Measurements from ENCODE around the gene SLC35A5.

SLC35A5 gene

DNA sequence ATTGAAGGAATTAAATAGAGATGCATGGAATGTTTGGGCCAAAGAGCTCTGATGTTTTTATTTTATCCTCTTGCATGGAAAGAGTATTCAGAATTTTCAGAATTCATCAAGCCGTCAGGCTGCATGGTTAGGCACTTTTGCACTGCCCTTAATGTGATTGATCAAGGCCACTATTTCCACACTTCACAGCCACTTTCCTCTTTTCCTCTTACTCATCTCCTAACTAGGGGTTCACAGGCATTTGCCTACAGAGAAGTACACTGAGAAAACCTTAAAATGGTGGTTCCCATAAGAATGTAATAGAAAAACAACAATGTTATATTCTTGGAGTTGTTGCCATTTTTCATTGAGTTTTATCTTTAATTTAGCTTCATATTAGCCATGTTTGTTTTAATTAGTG is 10.9 kb downstream of the SLC35A5 start:
- no peak for DNase-seq (ENCODE audit: low read depth)

DNA sequence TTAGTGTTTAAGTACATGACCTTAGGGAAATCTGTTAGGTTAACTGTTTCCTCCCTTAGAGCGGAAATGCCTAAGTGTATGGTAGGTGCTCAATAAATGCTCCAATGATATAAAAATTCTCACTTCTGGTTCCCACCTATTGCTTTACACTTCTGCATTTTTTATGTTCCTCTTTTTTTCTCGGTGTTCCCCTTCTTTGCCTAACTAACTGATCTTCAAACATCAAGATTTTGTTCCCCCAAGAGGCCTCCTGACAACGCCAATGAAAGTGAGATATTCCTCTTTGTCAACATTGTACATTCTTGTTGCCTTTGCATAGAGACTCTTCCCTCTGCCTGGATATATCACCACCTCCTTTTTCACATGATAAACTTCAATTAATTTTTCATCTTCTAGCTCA is 17.4 kb downstream of the SLC35A5 start:
- DNase-seq (ENCODE audit: low read depth) = no peak

DNA sequence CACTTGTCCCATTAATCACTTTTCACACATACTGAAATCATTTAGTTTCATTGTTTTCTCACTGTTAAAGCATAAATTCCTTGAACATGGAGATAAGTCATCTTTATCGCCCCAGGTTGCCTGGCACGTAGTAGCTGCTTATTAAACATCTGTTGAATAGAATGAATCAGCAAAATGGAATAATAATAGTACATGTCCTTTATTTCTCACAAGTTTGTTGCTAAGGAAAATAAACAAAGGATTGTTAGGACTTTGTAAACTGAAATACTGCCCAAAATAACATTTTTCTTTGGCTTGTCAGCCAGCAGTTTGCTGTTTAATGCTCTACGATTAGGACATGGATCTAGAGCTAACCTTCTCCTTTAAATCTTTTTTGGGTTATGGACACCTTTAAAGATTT is 17.9 kb downstream of the SLC35A5 start:
- peak; percentile 35 for DNase-seq (ENCODE audit: low read depth)

DNA sequence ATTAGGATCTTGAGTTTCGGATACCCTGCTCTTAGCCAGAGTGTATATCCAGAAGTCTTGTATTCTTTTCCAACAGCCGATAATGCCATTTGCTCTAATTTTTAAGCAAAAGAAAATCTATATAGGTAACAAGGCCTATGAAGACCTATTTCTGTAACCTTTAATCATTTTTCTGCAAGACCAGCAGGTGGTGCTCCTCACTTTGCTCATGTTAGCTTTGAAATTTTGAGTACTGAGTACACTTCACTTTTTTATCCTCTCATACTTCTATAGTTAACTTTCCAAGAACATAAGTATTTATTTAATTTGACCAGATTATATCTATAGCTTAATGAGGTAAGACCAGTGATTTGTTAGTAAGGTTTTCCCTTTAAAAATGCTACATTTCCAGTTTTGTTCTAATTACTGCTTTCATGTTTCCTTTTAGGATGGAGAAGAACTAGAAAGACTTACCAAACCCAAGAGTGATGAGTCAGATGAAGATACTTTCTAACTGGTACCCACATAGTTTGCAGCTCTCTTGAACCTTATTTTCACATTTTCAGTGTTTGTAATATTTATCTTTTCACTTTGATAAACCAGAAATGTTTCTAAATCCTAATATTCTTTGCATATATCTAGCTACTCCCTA is 20.5 kb downstream of the SLC35A5 start:
- peak; percentile 61 for DNase-seq (ENCODE audit: low read depth)

DNA sequence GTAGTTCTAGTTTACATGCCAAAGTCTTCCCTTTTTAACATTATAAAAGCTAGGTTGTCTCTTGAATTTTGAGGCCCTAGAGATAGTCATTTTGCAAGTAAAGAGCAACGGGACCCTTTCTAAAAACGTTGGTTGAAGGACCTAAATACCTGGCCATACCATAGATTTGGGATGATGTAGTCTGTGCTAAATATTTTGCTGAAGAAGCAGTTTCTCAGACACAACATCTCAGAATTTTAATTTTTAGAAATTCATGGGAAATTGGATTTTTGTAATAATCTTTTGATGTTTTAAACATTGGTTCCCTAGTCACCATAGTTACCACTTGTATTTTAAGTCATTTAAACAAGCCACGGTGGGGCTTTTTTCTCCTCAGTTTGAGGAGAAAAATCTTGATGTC is 21.3 kb downstream of the SLC35A5 start:
- no peak for DNase-seq (ENCODE audit: low read depth)

DNA sequence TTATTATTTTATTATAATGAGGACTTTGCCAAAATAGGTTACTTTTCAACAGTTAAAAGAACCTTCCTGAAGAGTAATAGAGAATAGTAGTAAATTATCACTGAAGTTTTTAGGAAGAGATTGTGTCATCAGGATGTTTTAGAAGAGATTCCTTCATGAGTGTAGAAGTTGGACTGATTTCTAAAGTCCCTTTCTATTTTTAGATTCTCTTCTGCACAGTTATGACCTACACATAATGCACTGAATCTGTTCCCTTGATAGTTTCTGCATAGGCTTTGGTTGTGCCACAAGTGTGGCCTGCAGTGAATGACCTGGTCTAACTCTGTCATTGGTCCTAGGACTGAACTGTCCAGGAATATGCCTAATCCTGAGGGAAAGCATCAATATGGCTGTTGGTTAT is 23.9 kb downstream of the SLC35A5 start:
- no peak for DNase-seq (ENCODE audit: low read depth)

DNA sequence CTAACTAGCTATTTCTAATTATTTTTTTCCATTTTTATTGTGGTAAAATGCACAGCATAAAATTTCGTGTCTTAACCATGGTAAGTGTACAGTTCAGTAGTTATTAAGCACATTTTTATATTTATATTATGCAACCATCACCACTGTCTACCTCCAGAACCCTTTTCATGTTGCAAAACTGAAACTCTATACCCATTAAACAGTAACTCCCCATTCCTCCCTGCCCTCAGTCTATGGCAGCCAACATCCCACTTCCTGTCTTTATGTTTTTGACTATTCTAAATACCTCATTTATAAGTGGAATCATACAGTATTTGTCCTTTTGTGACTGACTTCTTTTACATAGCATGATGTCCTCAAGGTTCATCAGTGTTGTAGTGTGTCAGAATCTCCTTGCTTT is 25.5 kb downstream of the SLC35A5 start:
- DNase-seq (ENCODE audit: low read depth) = no peak

DNA sequence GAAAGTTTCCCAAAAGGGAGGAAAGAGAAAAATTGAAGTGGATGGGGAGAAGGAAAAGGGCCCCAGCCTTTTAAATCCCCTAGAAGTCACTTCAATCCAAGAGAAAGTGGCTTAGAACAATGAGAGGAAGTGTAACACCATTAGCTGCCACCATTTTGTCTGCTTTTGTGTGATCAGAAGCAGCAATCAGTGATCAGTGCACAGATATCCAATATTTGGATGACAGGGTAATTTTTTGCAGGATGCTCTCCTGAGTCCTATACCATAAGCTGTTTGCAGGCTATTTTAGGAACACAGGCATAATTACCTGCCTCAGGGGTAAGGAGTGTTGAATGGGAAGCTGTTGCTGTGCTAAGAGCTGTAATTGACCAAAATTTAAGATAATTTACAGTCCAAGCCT is 31.4 kb downstream of the SLC35A5 start:
- no peak for DNase-seq (ENCODE audit: low read depth)

DNA sequence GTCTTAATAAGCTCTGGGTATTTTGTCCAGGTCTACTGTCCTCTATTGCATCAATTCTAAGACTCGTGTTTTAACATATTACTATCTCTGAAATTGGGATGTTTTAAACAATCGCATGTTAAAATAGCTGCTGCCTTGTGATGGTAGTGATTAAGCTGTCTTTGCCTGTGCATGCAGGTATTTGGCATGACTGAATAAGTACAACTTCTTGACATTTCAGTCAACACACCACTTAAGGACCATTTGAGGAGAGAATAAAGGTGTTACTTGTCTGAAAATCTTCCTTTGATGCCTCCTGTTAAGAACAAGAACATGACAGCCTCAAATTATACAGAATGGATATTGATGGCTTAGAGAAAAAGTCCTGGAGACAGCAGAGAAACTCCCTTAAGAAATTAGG is 33.0 kb downstream of the SLC35A5 start:
- no peak for DNase-seq (ENCODE audit: low read depth)

DNA sequence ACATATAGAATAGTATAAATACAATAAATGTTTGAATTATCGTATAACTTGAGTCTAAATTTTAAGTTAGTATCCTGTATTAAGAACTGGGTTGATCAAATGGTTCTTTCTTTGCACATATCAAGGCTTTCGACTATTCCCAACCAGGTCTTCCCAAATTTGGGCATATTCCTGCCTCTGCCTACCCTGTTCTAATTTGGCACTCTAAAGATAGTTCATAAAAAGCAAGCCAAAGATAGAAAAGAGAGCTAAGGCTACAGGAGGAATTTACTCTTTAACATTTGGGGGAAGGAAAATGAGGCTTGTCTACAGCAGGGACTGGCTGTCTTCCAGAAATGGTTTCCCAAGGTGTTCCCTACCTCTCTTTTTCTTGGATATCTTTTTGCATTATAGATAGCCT is 36.1 kb downstream of the SLC35A5 start:
- no peak for DNase-seq (ENCODE audit: low read depth)

DNA sequence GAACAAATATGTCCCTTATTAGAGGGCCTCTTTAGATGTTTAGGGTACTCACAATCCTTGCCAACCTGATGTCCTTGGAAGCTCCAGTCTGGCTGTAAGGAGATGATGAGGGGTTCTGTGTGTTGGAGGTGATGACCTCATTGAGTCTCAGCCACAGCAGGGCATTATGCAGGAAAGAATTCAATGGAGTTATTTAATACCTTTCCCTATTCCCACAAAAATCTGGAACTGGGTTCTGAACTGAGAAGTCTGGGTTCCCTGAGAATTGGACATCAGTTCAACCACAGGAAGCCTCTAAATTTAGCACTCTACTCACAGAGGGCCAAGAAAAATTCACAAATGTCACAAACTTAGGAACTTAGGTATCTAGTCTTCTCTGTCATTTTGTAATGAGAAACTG is 36.9 kb downstream of the SLC35A5 start:
- no peak for DNase-seq (ENCODE audit: low read depth)

DNA sequence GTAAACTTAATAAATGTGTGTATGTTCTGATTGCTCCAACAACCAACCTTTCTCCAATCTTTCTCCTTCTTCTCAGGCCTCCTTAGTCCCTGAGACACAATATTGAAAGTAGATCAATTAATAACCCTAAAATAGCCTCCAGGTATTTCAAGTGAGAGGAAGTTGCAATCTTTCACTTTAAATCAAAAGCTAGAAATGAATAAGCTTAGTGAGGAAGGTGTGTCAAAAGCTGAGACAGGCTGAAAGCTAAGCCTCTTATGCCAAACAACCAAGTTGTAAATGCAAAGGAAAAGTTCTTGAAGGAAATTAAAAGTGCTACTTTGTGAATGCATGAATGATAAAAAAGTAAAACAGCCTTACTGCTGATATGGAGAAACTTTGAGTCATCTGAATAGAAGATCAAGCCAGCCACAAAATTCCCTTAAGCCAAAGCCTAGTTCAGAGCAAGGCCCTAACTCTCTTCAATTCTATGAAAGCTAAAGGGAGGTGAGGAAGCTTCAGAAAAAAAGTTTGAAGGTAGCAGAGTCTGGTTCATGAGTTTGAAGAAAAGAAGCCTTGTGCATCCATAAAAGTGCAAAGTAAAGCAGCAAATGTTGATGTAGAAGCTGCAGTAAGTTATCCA is 40.5 kb downstream of the SLC35A5 start:
- no peak for DNase-seq (ENCODE audit: low read depth)

DNA sequence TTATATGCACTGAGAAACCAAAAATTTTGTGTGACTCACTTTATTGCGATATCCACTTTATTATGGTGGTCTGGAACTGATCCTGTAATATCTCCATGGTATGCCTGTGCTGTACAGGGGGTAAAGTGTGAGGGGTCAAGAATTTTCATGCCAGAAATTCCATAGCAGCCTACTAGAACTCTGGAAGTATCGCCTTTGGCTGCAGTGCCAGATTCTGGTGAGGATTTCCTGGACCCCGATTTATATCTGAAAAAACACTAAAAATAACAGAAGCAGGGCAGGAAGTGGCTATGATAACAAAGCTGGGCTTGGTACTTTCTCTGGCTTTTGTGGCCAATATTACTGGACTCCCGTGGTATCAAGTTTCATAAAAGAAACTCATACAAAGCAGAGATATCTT is 42.7 kb downstream of the SLC35A5 start:
- DNase-seq (ENCODE audit: low read depth) = peak; percentile 87

DNA sequence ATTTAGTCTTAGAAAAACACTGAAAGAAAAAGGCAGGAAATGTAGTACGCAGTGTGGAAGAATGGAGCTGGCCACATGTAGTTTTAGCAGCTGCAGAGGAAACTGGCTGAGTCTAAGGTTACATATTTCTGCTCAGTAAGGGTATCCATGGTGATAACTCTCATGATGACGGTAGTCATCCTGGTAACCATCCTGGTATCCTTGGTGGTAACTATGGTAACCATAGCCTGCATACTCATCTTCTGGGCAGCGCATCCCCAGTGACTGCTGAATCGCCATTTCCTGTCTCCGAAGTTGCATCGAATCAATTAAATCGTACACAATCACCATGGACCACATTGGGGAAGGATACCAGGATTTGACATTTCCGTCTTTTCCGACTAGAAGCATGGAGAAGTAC is 43.4 kb downstream of the SLC35A5 start:
- peak; percentile 99 for DNase-seq (ENCODE audit: low read depth)

DNA sequence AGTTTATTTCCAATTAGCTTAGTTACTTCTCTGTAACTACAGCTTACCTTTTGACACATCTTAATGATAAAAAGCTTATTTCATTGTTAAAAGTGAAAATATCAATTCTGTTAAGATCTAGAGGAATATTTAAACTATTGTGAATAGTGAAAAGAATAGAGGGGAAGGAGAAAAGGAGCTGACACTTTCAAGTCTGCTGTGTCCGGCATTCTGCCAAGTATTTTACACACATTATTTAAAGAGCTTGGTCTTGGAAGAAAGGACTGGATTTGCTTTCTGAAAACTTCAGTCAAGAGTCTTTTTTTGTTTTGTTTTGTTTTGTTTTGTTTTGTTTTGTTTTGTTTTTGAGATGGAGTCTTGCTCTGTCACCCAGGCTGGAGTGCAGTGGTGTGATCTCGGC is 44.3 kb downstream of the SLC35A5 start:
- no peak for DNase-seq (ENCODE audit: low read depth)

DNA sequence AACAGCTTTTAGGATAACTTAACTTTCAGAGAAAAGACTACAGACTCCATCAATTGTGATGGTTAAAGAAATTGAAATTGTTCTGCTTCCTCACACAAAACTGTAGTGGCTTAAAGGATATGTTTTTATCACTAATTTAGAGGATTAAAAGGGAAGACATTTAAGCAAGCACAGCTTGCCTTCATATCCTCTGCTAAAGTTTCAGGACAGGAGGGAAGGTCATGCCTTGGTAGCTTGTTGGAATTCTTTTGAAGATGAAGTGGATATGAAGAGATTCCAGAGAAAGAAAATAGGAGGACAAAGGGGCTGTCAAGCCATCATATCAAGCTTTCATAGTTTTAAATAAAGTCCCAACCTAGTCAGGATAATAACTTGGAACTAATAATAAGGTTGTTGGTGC is 46.0 kb downstream of the SLC35A5 start:
- DNase-seq (ENCODE audit: low read depth) = no peak

DNA sequence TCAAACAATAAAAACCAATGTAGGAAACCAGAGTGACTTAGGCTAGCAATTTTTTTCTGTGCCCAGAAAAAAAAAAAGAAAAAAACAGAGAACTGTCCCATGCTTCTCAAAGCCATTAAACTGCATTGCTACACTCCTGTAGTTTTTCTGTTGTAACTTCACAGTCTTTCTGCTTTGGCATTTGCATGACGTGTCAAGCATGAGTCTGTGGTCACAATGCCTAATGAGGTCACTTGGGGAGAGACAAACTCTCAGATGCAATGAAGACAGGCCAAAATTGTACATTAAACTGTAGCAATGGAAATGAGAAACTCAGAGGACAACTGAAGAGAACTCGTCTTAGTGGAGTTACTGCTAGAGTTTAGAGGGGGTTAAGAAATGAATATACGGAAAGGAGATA is 48.3 kb downstream of the SLC35A5 start:
- DNase-seq (ENCODE audit: low read depth) = peak; percentile 92

DNA sequence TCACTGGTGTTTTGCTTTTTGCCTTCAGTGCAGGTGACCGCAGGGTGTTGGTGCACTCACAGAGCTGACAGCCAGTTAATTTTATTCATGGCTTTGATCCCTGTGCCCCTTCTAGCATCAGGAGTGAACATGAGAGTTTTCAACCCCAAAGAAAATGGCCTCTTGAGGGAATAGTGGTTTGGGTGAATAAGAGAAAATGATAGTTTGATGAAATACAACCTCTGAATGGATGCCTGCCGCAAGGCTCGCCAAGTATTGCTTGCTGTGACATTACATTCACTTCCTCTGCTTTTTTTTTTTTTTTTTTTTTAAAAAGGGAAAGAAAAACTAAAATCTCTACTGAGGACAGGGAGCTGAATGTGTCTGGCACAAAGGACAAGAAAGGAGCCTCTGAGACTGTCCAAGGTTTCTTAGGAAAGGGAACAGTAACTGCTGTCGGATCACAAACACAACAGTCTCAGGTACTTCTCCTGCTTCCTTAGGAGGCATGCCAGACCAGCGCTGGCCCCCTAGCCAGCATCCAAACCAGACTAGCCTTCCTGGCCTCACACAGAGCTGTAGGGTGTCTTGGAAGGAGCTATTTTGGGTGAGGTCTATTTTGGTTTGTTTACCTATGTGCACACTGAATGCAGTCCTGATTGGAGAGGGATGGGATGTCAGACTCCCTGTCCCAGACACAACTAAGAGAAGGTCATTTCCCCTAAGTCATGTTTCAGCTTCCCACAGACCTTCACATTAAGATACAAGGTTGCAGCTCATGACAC is 50.1 kb downstream of the SLC35A5 start:
- peak; percentile 94 for DNase-seq (ENCODE audit: low read depth)

DNA sequence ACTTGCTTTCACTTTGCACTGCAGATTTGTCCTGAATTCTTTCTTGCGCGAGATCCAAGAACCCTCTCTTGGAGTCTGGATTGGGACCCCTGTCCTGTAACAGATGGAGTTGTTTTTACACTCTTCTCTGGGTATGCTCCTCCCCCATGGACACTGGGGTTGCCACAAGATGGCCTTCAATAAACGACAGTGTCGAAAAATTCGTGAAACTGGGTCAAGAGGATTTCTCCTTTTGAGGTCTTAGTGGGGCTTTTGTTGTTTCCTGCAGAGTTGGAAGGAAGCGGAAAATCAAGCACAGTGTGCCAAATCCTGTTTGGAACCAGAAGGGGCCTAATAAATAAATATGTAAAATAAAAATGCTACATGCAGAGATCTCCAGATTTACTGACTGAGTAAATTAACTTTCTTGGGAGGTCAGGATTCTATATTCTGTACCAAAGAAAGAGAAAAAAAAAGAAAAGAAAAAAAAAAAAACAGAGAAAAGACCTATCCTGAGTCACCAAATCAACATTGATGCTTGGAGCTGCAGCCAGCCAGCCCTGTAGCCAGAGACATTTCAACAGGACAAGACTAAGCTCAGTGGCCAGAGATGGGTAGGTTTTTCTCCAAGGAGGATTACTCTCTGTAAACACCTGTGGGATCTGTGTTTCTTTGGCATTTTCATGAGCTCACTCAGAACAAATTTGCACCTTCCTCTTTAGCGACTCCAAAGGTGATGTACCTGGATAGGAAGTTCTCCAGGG is 54.3 kb downstream of the SLC35A5 start:
- DNase-seq (ENCODE audit: low read depth) = peak; percentile 31

DNA sequence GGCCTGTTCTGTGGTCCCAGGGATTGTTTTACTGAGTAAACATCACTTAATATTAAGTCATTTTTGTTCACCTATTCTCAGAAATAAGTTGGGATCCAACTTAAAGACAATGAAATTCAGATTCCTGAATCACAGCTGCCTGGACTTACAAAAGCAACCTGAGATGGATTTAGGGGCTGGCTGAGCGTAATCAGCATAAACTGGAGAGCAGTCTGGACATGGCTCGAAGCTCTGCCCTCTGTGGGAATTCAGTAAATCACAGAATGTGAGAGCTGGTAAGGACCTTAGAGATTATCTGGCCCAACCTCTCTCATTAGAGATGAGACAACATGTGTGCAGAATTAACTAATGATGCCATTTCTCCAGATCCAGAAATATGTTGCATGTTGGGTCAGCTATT is 55.4 kb downstream of the SLC35A5 start:
- no peak for DNase-seq (ENCODE audit: low read depth)

DNA sequence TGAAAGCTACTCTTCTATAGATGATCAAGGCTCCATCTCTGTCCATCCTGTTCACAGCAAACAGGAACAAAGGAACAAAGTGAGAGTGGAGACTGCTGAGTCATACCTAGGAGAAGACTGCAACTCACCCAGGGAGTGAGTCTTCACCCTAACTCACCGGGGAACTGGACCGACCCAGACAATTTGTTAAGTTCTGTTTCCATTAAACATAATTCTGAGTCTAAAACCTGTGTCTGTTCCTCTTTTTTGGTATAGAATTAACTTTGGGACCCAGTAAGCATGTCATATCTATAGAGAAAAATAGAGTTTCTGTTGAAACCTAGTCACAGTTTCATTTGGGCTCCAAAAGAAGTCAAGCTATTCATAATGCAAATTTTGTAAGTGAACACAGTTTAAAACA is 57.5 kb downstream of the SLC35A5 start:
- DNase-seq (ENCODE audit: low read depth) = no peak

DNA sequence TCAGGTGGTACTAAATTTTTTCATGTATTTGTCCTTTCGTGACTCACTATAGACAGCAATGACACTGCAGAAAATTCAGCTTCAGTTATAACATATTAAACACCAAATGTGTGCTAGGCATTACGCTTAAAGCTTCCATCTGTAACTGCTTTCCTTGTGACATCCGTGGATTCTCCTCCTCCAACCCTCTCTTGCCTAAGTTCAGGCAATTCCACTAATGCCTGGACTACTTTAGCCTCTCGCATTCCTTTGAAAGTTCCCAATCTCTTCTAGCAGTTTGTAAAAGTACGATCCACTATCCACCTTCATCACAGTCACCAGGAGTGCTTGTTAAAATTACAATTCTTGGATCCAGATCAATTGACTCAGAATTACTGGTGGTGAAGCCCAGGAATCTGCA is 61.4 kb downstream of the SLC35A5 start:
- DNase-seq (ENCODE audit: low read depth) = no peak

DNA sequence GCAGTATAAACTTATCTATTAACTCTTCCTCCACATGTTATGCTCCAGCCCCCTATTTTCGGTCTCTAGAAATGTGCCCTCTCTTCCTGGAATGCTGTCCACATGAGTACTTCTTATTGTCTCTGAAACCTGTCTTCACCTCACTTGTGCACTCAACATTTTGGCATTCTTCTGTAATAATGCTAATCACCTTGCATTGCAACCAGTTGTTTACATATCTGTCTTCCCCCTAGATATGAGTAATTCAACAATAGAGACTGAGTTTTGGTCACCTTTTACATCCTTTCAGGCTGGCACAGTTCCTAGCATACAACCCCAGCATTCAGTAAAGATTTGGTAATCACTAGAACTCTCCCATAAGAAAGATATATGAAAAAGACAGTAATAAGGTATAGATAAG is 61.9 kb downstream of the SLC35A5 start:
- DNase-seq (ENCODE audit: low read depth) = no peak
